Upper lobe of right lung (tissue), 1 donor: Measurements from ENCODE around the gene TBC1D1. TPM values are rescaled to one million over a fixed set of nuclear protein-coding genes. Genes with fewer than 3 reads are reported as not detected.
A peak's percentile ranks its signal among the peaks of the same experiment; 100 is the strongest.

Source experiments
- ATAC-seq: fragments of 200-7000 bp; cut with Tn5 transposase; one replicate; pipeline ENCODE4 v1.9.1; 2020; ENCODE audit warnings: mild to moderate bottlenecking, moderate library complexity
- DNase-seq: peaks from one replicate; pipeline ENCODE4 v3.0.0-alpha.2; 2020
- H3K27ac ChIP-seq: fragments of 200-600 bp; one replicate; pipeline ENCODE4 v1.8.0; 2022
- H3K27me3 ChIP-seq: fragments of 200-600 bp; one replicate; pipeline ENCODE4 v1.8.0; 2022; ENCODE audit warnings: mild to moderate bottlenecking
- H3K36me3 ChIP-seq: fragments of 200-600 bp; one replicate; pipeline ENCODE4 v1.8.0; 2022
- H3K4me1 ChIP-seq: fragments of 200-600 bp; one replicate; pipeline ENCODE4 v1.8.0; 2022
- H3K4me3 ChIP-seq: fragments of 200-600 bp; one replicate; pipeline ENCODE4 v1.8.0; 2022; ENCODE audit warnings: mild to moderate bottlenecking
- H3K9me3 ChIP-seq: fragments of 200-600 bp; one replicate; pipeline ENCODE4 v1.8.0; 2022
- intact Hi-C: fragments of 100-400 bp; cut with DNase I; formaldehyde crosslinking; loops from one replicate; pipeline ENCODE4 v1.11.0; 2022
- total RNA-seq: library from RNA; stranded (reverse); fragmentation: NEBNext Ultra II Directional; extraction: Animal tissue kit (Norgen Biotek cat#: 25700); gene quantifications from one replicate; pipeline ENCODE4 v1.2.1, GENCODE V29; 2021
- TF ChIP-seq, protein P1 (sequence below): fragments of 200-600 bp; IDR thresholded peaks from one replicate; pipeline ENCODE4 v1.8.0; 2022; ENCODE audit warnings: antibody characterized with exemption
- donor health status: DM: no; HTN: yes; CAD: no; lungs with severe emphysema.

TBC1D1 gene
- total RNA-seq, 1 donor from 2014 or later = 61.9 TPM

GRCh38 chr4:38150766-38151165 lies 259.9 kb downstream of the TBC1D1 start:
- no peaks in the 10 kb centered on the region for H3K36me3 ChIP-seq
- TF ChIP-seq, protein P1, sequence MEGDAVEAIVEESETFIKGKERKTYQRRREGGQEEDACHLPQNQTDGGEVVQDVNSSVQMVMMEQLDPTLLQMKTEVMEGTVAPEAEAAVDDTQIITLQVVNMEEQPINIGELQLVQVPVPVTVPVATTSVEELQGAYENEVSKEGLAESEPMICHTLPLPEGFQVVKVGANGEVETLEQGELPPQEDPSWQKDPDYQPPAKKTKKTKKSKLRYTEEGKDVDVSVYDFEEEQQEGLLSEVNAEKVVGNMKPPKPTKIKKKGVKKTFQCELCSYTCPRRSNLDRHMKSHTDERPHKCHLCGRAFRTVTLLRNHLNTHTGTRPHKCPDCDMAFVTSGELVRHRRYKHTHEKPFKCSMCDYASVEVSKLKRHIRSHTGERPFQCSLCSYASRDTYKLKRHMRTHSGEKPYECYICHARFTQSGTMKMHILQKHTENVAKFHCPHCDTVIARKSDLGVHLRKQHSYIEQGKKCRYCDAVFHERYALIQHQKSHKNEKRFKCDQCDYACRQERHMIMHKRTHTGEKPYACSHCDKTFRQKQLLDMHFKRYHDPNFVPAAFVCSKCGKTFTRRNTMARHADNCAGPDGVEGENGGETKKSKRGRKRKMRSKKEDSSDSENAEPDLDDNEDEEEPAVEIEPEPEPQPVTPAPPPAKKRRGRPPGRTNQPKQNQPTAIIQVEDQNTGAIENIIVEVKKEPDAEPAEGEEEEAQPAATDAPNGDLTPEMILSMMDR = no peak
- H3K9me3 ChIP-seq = no peaks in the 10 kb centered on the region
- DNase-seq (no peak), ATAC-seq (no peak)
- intact Hi-C loops = no loop called here
- no peaks in the 10 kb centered on the region for H3K27me3 ChIP-seq
- H3K4me1 ChIP-seq = peaks cover 24% of the 10 kb centered on the region
- H3K27ac ChIP-seq = no peak overlapping the region
- no peak overlapping the region for H3K4me3 ChIP-seq

DNA sequence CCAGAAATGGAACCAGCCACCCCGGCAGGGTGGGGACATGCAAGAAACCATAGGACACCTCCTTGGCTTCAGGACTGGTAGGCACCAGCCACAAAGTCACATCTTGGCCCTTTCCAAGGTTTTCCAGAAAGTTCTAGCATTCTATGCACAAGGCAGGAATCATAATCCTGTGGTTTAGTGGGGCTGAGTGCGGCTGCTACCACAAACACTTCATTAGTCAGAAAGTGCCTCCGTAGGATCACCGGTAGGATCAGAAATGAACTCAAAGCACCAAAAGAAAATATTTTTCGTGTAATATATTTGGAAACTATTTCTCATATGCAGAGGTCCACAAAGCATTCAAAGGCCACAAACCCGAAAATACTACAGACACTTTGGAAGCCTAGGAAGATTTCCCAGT lies 261.0 kb downstream of the TBC1D1 start:
- intact Hi-C loops = no loop called here
- no peak overlapping the region for H3K4me3 ChIP-seq
- ATAC-seq (no peak), DNase-seq (no peak)
- TF ChIP-seq, protein P1 = no peak
- H3K36me3 ChIP-seq = no peaks in the 10 kb centered on the region
- H3K9me3 ChIP-seq = no peaks in the 10 kb centered on the region
- H3K27me3 ChIP-seq = no peaks in the 10 kb centered on the region
- H3K4me1 ChIP-seq = peaks cover 24% of the 10 kb centered on the region
- H3K27ac ChIP-seq = no peak overlapping the region

GRCh38 chr4:38152305-38152704 lies 261.4 kb downstream of the TBC1D1 start:
- Histone ChIP-seq H3K9me3 (no peaks in the 10 kb centered on the region), H3K36me3 (no peaks in the 10 kb centered on the region), H3K27ac (no peak overlapping the region), H3K27me3 (no peaks in the 10 kb centered on the region), H3K4me1 (peaks cover 24% of the 10 kb centered on the region), H3K4me3 (no peak overlapping the region)
- ATAC-seq (no peak), DNase-seq (no peak)
- intact Hi-C loops = no loop called here
- TF ChIP-seq, protein P1 = no peak

DNA sequence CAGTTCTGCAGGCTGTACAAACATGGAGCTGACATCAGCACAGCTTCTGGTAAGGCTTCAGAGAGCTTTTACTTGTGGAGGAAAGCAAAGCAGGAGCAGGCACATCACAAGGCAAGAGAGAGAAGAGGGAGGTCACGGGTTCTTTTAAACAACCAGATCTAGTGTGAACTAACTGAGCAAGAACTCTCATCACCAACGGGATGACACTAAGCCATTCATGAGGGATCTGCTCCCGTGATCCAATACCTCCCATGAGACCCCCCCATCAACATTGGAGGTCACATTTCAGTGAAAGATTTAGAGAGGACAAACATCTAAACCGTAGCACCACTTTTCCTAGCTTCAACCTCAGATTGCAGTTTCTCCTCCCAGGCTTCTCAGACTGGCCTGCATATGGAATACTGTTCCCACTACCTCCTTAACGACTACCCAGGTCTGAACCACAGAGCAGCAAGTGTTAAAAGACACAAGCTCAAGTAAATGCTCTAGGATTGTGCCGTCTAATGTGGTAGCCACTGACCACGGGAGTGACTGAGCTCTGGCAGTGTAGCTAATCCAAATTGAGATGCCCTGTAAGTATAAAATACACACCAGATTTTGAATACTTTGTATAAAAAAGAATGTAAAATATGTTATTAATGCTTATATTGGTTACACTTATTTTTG lies 262.0 kb downstream of the TBC1D1 start:
- Histone ChIP-seq H3K36me3 (no peaks in the 10 kb centered on the region), H3K4me3 (no peak overlapping the region), H3K9me3 (no peaks in the 10 kb centered on the region), H3K27ac (no peak overlapping the region), H3K4me1 (peaks cover 24% of the 10 kb centered on the region), H3K27me3 (no peaks in the 10 kb centered on the region)
- DNase-seq (no peak), ATAC-seq (no peak)
- TF ChIP-seq, protein P1 = no peak
- intact Hi-C loops = no loop called here

- intact Hi-C loops = no loop called here
- no peak overlapping the region for H3K4me3 ChIP-seq
- TF ChIP-seq, protein P1 = no peak
- peaks cover 24% of the 10 kb centered on the region for H3K4me1 ChIP-seq
- H3K27ac ChIP-seq = no peak overlapping the region
- no peaks in the 10 kb centered on the region for H3K9me3 ChIP-seq
- H3K27me3 ChIP-seq = no peaks in the 10 kb centered on the region
- DNase-seq (no peak), ATAC-seq (peak; percentile 11)
- H3K36me3 ChIP-seq = no peaks in the 10 kb centered on the region
These were observed 262.5 kb downstream of the TBC1D1 start for GRCh38 chr4:38153387-38153760.

DNA sequence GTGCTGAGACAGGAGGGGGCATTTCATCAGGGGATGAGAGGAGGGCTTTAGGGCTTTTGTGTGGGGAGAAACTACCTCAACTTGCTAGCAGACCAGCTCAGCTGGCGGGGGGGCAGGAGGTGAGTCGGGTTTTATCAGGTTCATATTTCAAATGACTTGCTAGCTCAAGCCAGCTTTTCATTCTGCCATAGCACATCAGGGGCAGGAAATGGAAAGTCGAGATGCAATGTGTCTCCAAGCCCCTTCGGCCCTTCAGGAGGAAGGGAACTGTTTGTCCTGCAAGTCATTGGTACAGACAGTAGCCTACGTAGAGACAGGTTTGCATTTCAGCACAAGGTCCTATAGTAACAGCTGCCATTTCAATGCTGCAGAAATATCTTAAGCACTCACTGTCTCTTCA lies 263.4 kb downstream of the TBC1D1 start:
- TF ChIP-seq, protein P1 = no peak
- no peak overlapping the region for H3K27ac ChIP-seq
- no peak overlapping the region for H3K4me3 ChIP-seq
- H3K27me3 ChIP-seq = no peaks in the 10 kb centered on the region
- peaks cover 24% of the 10 kb centered on the region for H3K4me1 ChIP-seq
- DNase-seq = no peak
- no peaks in the 10 kb centered on the region for H3K36me3 ChIP-seq
- intact Hi-C loops = no loop called here
- H3K9me3 ChIP-seq = no peaks in the 10 kb centered on the region
- ATAC-seq = no peak
